WTC11 (cell line): Measurements from ENCODE around the gene NSD1.

Experiments
- CTCF ChIP-seq: fragments of 200-600 bp; IDR thresholded peaks from 2 replicates; pipeline ENCODE4 v1.8.0; 2022; ENCODE audit warnings: antibody characterized with exemption
- MXD4 ChIP-seq: fragments of 250-450 bp; sonication (Bioruptor Pico); IDR thresholded peaks from 2 replicates; pipeline ENCODE4 v1.8.0; 2021; ENCODE audit warnings: mild to moderate bottlenecking, moderate library complexity, borderline replicate concordance
- TCF7 ChIP-seq: sonication (generic); formaldehyde crosslinking; IDR thresholded peaks from 2 replicates; pipeline ENCODE4 v1.8.0; 2022; ENCODE audit warnings: mild to moderate bottlenecking, low read depth, missing genetic modification reagents, moderate library complexity
- ZBTB43 ChIP-seq: sonication (generic); formaldehyde crosslinking; IDR thresholded peaks from 2 replicates; pipeline ENCODE4 v1.8.1; 2023; ENCODE audit warnings: mild to moderate bottlenecking, missing genetic modification reagents
- ZNF263 ChIP-seq: sonication (generic); formaldehyde crosslinking; IDR thresholded peaks from 2 replicates; pipeline ENCODE4 v1.8.1; 2022; ENCODE audit warnings: low read depth, mild to moderate bottlenecking, moderate library complexity, missing genetic modification reagents
- ZNF423 ChIP-seq: fragments of 250-450 bp; sonication (Bioruptor Pico); IDR thresholded peaks from 2 replicates; pipeline ENCODE4 v2.1.2; 2022; ENCODE audit warnings: mild to moderate bottlenecking, moderate library complexity

- TF ChIP-seq ZNF263 (CRISPR knock-in tag) (no peak), MXD4 (CRISPR knock-in tag) (no peak), CTCF (no peak), TCF7 (CRISPR knock-in tag) (no peak), ZNF423 (no peak), ZBTB43 (CRISPR knock-in tag) (no peak)
These were observed 187.3 kb downstream of the NSD1 start for GRCh38 chr5:177320879-177321278.
